ENCODE data around the gene DCAF10. TPM values are rescaled to one million over a fixed set of nuclear protein-coding genes. Genes with fewer than 3 reads are reported as not detected.
A peak's percentile ranks its signal among the peaks of the same experiment; 100 is the strongest.

The DCAF10 gene
- total RNA-seq, 2 experiments from 2014 or later: 12.8 to 20.8 TPM

- H2AFZ ChIP-seq (ENCODE audit: low read length): no peak overlapping the region
- peaks cover 27% of the 10 kb centered on the region for H3K4me1 ChIP-seq (ENCODE audit: insufficient read depth, low read length, poor library complexity, severe bottlenecking)
- H4K20me1 ChIP-seq (ENCODE audit: insufficient read depth, low read length): peaks cover 16% of the 10 kb centered on the region; the same call in 1 of the 2 replicates
- intact Hi-C loops (cut with micrococcal nuclease; ENCODE audit: unreplicated experiment): no loop called here
- H3K79me2 ChIP-seq (ENCODE audit: insufficient read depth, low read depth, low read length): peaks cover 26% of the 10 kb centered on the region
- no peaks in the 10 kb centered on the region for H3K9me2 ChIP-seq (ENCODE audit: insufficient read depth, low read length)
- peak; percentile 32 for DNase-seq (ENCODE audit: low spot score)
- no peaks in the 10 kb centered on the region for H3K9me3 ChIP-seq (ENCODE audit: low read length)
- TF ChIP-seq CTCF (conservative IDR thresholded peaks at IDR 0.05; ENCODE audit: low read length) (no peak), EZH2phosphoT487 (IDR thresholded peaks at IDR 0.05; ENCODE audit: borderline replicate concordance, low read depth, low read length) (no peak)
- H3K27ac ChIP-seq (ENCODE audit: low read depth, low read length, poor library complexity, severe bottlenecking): no peak overlapping the region
- CTCF ChIA-PET (ENCODE audit: unreplicated experiment): no interaction called here
- peak overlapping the region; percentile 48 for H3K4me2 ChIP-seq (ENCODE audit: low read length)
- no TSS peak for BruUV-seq (replicated peaks)
- POLR2A ChIA-PET: interaction anchor here (1.0 to 1.2 kb wide), 2 partner anchors 10 to 20 kb away, joined by 3 to 6 read pairs; no protein-coding TSS in a partner anchor
- H3K36me3 ChIP-seq (ENCODE audit: insufficient read depth, low read length): peaks cover 8% of the 10 kb centered on the region
- peak overlapping the region; percentile 6 for H3K4me3 ChIP-seq (ENCODE audit: low read depth, low read length, poor library complexity, severe bottlenecking)
Measured at GRCh38 chr9:37798677-37799076, 1.9 kb upstream of the DCAF10 start.

- POLR2A ChIA-PET: interaction anchor here (0.5 to 1.7 kb wide), 6 partner anchors 11 to 52 kb away, joined by 3 to 8 read pairs (median 4); partner anchors contain the start of gene EXOSC3
Measured at GRCh38 chr9:37801287-37801850, 772 bp downstream of the DCAF10 start.

More at GRCh38 chr9:37801287-37801850, 772 bp downstream of the DCAF10 start:
- Histone ChIP-seq H3K36me3 (ENCODE audit: insufficient read depth, low read length) (peaks cover 19% of the 10 kb centered on the region), H3K79me2 (ENCODE audit: insufficient read depth, low read depth, low read length) (peaks cover 40% of the 10 kb centered on the region), H3K9me2 (ENCODE audit: insufficient read depth, low read length) (no peaks in the 10 kb centered on the region), H3K4me3 (ENCODE audit: low read depth, low read length, poor library complexity, severe bottlenecking) (peak overlapping the region; percentile 93), H3K9me3 (ENCODE audit: low read length) (no peaks in the 10 kb centered on the region), H3K4me1 (ENCODE audit: insufficient read depth, low read length, poor library complexity, severe bottlenecking) (peaks cover 27% of the 10 kb centered on the region), H3K27ac (ENCODE audit: low read depth, low read length, poor library complexity, severe bottlenecking) (peak overlapping the region; percentile 69), H3K4me2 (ENCODE audit: low read length) (peak overlapping the region; percentile 95), H2AFZ (ENCODE audit: low read length) (peak overlapping the region; percentile 80), H4K20me1 (ENCODE audit: insufficient read depth, low read length) (peaks cover 16% of the 10 kb centered on the region)
- TF ChIP-seq CTCF (conservative IDR thresholded peaks at IDR 0.05; ENCODE audit: low read length): no peak
- no peak for TF ChIP-seq EZH2phosphoT487 (IDR thresholded peaks at IDR 0.05; ENCODE audit: borderline replicate concordance, low read depth, low read length)
- BruUV-seq (replicated peaks): no TSS peak
- CTCF ChIA-PET (ENCODE audit: unreplicated experiment): interaction anchor here (0.6 kb wide), 2 partner anchors 11 to 18 kb away, joined by 3 to 7 read pairs; no protein-coding TSS in a partner anchor
- intact Hi-C loops (cut with micrococcal nuclease; ENCODE audit: unreplicated experiment): loop anchor here (5.0 kb wide), 1 partner anchor 209 kb away; the partner anchor contains the start of gene TOMM5
- peak; percentile 52 for DNase-seq (ENCODE audit: low spot score)

Measured in OCI-LY7 (cell line).